Measurements from ENCODE around the gene MRPL24.
"Not testable (repeated sequence)": the region's sequence is repeated elsewhere in the genome, so short reads cannot be mapped to it uniquely, and the experiment has no call there.

Gene MRPL24

GRCh38 chr1:156760092-156760795 lies 19.4 kb upstream of the MRPL24 start:
- no peak for DNase-seq (ENCODE audit: low spot score)

GRCh38 chr1:156757572-156758253 lies 16.8 kb upstream of the MRPL24 start:
- DNase-seq (ENCODE audit: low spot score) = not testable (repeated sequence)

- no peak for DNase-seq (ENCODE audit: low spot score)
Observed at GRCh38 chr1:156756355-156756754, 15.5 kb upstream of the MRPL24 start.

- DNase-seq (ENCODE audit: low spot score) = no peak
Observed at GRCh38 chr1:156755527-156755950, 14.7 kb upstream of the MRPL24 start.

GRCh38 chr1:156754219-156754618 lies 13.3 kb upstream of the MRPL24 start:
- no peak for DNase-seq (ENCODE audit: low spot score)

GRCh38 chr1:156752843-156753482 lies 12.1 kb upstream of the MRPL24 start:
- no peak for DNase-seq (ENCODE audit: low spot score)

GRCh38 chr1:156751757-156752481 lies 11.0 kb upstream of the MRPL24 start:
- DNase-seq (ENCODE audit: low spot score) = peak; percentile 97

GRCh38 chr1:156751451-156751756 lies 10.5 kb upstream of the MRPL24 start, which contains the start of gene HDGF:
HDGF (minus strand) TSS chr1:156751675; CDS start chr1:156751429, 246 bp downstream.
- no peak for DNase-seq (ENCODE audit: low spot score)

- DNase-seq (ENCODE audit: low spot score) = peak; percentile 63
Observed at GRCh38 chr1:156750711-156751450, 10.0 kb upstream of the MRPL24 start.

GRCh38 chr1:156750191-156750672 lies 9.3 kb upstream of the MRPL24 start:
- DNase-seq (ENCODE audit: low spot score) = peak; percentile 31

- DNase-seq (ENCODE audit: low spot score) = no peak
Observed at GRCh38 chr1:156749419-156750118, 8.7 kb upstream of the MRPL24 start.

- peak; percentile 38 for DNase-seq (ENCODE audit: low spot score)
Observed at GRCh38 chr1:156748670-156749418, 8.0 kb upstream of the MRPL24 start.

GRCh38 chr1:156747742-156748669 lies 7.1 kb upstream of the MRPL24 start:
- DNase-seq (ENCODE audit: low spot score) = no peak

- DNase-seq (ENCODE audit: low spot score) = peak; percentile 96
Observed at GRCh38 chr1:156746728-156747631, 6.1 kb upstream of the MRPL24 start.

GRCh38 chr1:156746406-156746727 lies 5.5 kb upstream of the MRPL24 start:
- no peak for DNase-seq (ENCODE audit: low spot score)

GRCh38 chr1:156745881-156746280 lies 5.0 kb upstream of the MRPL24 start:
- DNase-seq (ENCODE audit: low spot score) = no peak

GRCh38 chr1:156744786-156745419 lies 4.0 kb upstream of the MRPL24 start:
- DNase-seq (ENCODE audit: low spot score) = no peak

- no peak for DNase-seq (ENCODE audit: low spot score)
Observed at GRCh38 chr1:156744344-156744743, 3.5 kb upstream of the MRPL24 start.

Data from GM03348 (cell line).